ENCODE data around the gene LZTS2.
A peak's percentile ranks its signal among the peaks of the same experiment; 100 is the strongest.
"Not testable (repeated sequence)": the region's sequence is repeated elsewhere in the genome, so short reads cannot be mapped to it uniquely, and the experiment has no call there.

The LZTS2 gene

GRCh38 chr10:101031128-101031795 is 31.7 kb downstream of the LZTS2 start, which contains the start of the genes PDZD7 and SFXN3:
PDZD7 (minus strand) TSS chr10:101031129; CDS start chr10:101030219, 910 bp downstream.
SFXN3 (plus strand) TSS chr10:101031234; CDS start chr10:101034695, 3,461 bp downstream.
- peak; percentile 90 to 92 for DNase-seq (ENCODE audit: low read depth in 2 of 2)

DNA sequence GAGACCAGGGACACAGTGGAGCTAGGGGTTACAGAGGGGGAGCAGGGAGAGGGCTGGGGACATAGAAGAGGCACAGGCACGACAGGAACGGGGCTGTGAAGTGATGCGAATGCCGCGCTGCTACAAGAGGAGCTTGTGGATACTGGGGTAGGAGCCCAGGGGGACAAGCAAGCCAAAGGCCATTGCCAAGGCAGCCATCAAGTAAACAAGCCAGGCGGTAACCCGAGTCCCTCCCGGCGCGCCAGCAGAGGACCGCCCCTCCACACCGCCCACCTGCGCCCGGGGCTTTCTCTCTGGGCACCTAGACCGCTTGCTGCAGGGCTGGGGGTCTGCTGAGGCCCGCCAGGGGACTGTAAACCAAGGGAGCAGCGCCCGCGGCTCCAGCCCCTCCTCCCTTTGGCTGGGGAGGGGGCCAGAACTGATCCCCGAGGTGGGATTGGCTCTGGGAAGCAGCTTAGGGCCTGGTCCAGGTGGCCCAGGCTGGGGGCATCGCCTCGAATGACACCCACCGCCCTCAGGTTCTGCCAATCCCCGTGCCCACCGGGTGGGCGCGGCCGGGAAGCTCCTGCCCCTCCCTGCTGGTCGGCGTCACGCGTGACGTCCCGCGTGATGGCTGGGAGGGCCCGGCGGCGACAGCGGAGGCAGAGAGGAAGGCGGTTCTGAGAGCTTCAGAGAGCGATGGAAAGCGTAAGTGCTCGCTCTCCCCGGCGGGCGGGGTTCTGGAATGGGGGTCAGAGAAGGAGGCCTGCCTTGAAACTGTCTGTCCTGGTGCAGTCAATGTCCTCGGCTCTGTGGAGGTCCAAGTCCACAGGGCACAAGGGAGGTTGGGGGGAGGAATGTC is 32.4 kb downstream of the LZTS2 start:
- peak; percentile 52 to 67 for DNase-seq (ENCODE audit: low read depth in 2 of 2)

- DNase-seq (ENCODE audit: low read depth in 2 of 2): peak; percentile 45 to 59
Observed at GRCh38 chr10:101032637-101033224, 33.1 kb downstream of the LZTS2 start.

- no peak for DNase-seq (ENCODE audit: low read depth in 2 of 2)
Observed at GRCh38 chr10:101033276-101033675, 33.7 kb downstream of the LZTS2 start.

GRCh38 chr10:101034404-101034803 is 34.8 kb downstream of the LZTS2 start:
- DNase-seq (ENCODE audit: low read depth in 2 of 2): not testable (repeated sequence)

DNA sequence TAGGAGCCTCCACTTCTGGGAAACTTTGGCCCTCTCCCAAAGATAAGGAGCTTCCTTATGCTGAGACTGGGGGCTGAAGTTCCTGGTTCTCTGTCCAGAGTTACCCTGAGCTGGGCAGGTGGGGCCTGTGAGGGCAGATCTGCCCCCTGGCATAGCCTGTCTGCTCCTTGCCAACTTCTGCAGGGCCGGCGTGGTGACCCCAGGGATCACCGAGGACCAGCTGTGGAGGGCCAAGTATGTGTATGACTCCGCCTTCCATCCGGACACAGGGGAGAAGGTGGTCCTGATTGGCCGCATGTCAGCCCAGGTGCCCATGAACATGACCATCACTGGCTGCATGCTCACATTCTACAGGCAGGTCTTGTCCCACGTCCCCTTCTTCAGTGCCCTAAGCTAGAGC is 35.7 kb downstream of the LZTS2 start:
- DNase-seq (ENCODE audit: low read depth in 2 of 2): no peak

GRCh38 chr10:101035916-101036702 is 36.5 kb downstream of the LZTS2 start:
- DNase-seq (ENCODE audit: low read depth in 2 of 2): no peak

DNA sequence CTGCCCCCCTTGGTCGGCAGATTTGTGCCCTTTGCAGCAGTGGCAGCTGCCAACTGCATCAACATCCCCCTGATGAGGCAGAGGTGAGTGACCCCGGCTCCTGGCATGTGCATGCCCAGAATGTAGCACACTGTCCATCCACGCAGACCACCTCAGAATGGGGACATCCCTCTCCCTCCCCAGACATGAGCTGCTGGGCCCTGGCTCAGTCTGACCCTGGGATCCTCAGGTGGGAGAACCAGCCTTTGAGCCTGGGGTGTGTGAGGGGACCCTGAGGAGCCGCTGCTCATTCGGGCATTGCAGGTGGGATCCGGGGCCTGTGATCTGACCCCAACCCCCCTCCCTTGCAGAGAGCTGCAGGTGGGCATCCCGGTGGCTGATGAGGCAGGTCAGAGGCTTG is 37.1 kb downstream of the LZTS2 start:
- DNase-seq (ENCODE audit: low read depth in 2 of 2): no peak

- DNase-seq (ENCODE audit: low read depth in 2 of 2): no peak
Observed at GRCh38 chr10:101038484-101038883, 38.9 kb downstream of the LZTS2 start.

GRCh38 chr10:101040061-101040460 is 40.5 kb downstream of the LZTS2 start:
- DNase-seq (ENCODE audit: low read depth in 2 of 2): no peak

- DNase-seq (ENCODE audit: low read depth in 2 of 2): no peak
Observed at GRCh38 chr10:101040851-101041250, 41.2 kb downstream of the LZTS2 start.

DNA sequence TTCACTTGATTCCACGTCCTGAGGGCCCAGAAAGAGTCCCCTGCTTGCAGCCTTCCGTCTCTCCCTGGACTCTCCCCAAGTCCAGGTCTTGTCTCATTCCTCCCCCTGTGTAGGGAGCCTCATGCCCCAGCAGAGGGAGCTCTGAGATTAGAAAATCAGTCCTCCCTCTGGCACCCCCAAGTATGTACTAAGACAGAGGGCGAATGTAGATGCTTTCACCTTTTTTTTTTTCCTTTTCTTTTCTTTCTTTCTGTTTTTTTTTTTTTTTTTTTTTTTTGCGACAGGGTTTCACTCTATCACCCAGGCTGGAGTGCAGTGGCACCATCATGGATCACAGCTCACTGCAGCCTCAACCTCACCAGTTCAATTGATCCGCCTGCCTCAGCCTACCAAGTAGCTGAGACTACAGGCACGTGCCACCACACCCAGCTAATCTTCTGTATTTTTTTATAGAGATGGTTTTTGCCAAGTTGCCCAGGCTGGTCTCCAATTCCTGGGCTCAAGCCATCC is 41.7 kb downstream of the LZTS2 start:
- peak in 1 of 2 donors; percentile 61 for DNase-seq (ENCODE audit: low read depth in 2 of 2)

DNA sequence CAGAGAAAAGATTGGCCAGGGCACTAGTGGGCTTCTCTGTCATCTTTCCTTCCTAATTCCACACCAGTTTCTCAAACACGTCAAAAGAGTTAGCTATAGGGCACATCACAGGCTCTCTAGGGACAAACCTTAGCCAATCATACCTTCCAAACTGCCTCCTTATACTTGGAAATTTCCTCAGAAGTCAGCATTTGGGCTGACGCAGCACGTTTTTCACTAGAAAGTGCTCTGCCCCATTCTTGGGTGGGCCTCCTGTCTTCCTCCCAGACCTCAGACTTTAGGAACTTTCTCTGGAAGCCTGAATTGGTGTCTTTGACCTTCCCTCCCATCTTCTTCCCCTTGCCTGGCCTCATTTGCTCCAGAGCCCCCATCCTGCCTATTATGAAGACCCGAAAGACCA is 42.5 kb downstream of the LZTS2 start:
- no peak for DNase-seq (ENCODE audit: low read depth in 2 of 2)

DNA sequence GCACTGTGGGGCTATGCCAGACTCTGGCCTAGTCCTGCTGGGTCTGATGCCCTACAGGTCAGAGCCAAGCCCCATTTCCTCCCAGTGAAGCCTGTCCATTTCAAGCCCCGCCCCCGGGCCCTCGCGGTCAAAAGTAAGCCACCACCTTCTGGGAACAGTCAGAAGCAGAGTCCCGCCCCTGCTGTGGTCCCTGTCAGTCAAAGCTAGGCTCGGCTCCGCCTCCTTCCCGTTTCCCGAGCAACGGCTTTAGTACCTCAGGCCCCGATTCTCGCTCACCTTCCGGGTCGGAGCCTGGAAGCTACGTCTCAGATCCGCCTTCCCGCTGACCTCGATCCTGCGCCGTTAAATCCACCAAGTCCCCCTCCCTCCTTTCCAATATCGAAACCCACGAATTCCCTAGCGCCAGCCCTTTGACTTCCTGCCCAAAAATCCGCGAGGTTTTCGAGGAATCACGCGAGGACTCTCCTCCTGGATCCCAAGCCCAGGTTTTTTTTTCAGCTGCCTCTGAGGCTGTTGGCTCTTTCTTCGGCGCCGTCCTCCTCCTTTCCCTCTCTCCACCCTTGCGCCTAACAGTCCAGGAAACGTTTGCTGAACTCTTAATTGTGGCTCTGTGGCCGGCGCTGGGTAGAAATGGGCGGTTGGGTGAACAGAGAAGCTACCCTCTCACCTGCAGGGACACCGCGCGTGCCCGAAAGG is 43.2 kb downstream of the LZTS2 start:
- DNase-seq (ENCODE audit: low read depth in 2 of 2): peak; percentile 66 to 73

GRCh38 chr10:101043363-101043707 is 43.7 kb downstream of the LZTS2 start:
- DNase-seq (ENCODE audit: low read depth in 2 of 2): no peak

DNA sequence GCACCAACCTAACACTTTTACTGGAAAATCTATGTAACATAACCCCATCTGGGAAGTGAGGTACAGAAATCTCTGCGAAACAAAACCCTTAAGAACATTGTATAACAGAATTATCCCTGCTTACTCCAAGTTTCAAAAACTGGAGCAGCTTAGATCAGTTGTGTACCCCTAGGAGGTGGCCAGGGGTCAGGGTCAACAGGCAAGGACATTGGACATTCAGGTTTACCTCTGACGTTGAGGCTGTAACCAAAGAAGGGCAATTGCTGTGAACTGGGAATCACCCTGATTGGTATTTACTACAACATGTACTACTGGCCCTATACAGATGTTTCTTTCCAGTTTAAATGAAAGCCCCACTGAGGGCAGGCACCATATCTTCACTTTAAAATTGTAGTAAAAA is 44.5 kb downstream of the LZTS2 start:
- no peak for DNase-seq (ENCODE audit: low read depth in 2 of 2)

DNA sequence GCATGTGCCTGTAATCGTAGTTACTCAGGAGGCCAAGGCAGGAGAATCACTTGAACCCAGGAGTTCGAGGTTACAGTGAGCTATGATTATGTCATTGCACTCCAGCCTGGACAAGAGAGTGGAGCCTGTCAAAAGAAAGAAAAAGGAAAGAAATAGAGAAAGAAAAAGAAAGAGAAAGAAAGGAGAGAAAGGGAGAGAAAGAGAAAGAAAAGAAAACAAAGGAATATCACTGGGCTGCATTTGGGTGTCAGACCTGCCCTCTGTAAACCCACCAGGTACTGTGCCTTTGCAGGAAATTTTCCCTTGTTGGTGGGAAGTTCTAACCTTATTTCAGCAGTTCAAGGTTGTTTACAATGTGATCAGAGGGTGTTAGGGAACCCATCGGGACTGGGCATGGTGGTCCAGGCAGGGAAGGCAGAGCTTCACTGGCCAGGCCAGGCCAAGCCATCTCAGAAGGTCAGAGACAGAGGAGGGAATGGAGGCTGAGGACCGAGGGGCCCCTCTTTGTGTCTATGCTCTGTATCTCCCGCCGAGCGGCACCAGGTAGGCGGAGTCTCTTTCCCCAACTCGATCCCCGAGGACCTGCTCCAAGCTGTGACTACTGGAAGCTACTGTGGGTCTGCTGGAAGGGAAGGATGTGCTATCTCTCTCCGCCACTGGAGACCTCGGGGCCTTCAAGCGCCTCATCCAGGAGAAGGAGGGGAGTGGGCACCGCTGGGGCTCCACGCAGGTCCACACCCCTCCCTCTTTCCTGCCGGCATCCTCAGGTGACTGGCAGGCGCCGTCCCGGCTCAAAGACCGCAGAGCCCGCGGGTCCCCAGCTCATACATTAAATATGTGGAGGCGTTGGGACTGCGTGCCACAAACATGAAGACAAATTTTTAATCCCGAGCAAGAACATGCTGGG is 47.0 kb downstream of the LZTS2 start:
- no peak for DNase-seq (ENCODE audit: low read depth in 2 of 2)

- no peak for DNase-seq (ENCODE audit: low read depth in 2 of 2)
Observed at GRCh38 chr10:101047268-101047667, 47.7 kb downstream of the LZTS2 start.

DNA sequence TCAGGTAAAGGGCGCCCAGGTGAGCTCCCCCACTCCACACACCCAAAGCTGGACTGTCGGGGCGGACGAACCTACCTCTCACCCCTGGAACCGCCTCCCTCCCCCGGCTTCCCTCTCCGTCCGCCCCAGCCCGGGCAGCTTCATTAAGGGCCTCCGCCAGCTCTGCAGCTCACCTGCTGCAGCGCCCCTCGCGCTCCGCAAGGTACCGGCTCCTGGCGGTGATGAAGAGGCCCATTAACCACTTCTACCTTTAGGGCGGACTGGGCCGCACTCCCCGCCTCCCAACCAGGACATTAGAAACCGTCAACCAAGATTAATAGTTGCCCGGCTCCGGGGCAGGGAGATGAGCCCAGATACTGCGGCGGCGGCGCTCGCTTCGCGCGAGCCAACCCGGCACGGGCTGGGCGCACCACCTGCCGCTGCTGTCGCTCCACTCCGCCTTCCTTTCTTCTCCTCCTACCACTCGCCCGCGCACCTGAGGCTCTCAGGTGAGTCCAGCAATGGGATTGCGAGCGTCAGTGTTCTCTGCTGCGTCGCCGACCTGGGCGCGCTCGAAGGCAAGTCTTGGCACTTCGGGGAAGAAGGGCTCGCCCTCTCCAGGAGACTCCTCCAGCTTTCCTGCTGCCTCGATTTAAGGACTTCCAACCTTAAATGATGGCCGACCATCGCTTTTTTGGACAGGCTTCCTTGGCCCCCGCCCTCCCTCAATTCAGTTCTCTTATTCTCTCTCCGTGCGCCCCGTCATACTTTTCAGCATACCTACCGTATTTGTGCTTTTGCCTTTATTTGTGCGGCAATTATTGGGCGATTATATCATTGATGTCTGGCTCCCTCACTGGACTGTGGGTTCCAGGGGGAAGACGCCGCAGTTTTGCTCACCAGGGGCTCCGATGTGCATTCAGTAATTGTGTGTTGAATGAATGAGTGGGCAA is 48.6 kb downstream of the LZTS2 start:
- no peak for DNase-seq (ENCODE audit: low read depth in 2 of 2)

Data from stimulated activated CD8-positive, alpha-beta memory T cell treated with anti-CD3 and anti-CD28 coated beads, Interleukin-15, amount 100 ng/mL, for 4 hours (primary cell).